Tibial artery (tissue), 4 donors: ENCODE results near the gene AMH.

ENCODE experiments used
- DNase-seq, 2 donors: peaks; one replicate each; pipeline ENCODE4 v3.0.0-alpha.2; 2019
- H3K27ac ChIP-seq, 2 donors: fragments of 200-600 bp; sonication (generic) in 1 of 2; 1 replicate in 1 of 2; 2 replicates in 1 of 2; pipeline ENCODE4 v1.5.1; 2018 to 2019; ENCODE audit warnings: mild to moderate bottlenecking in 1 of 2
- H3K27me3 ChIP-seq, 2 donors: fragments of 200-600 bp; sonication (generic) in 1 of 2; one replicate each; pipeline versions ENCODE4 v1.5.1 to v1.6.0; 2016 to 2019
- H3K36me3 ChIP-seq, 3 donors: fragments of 200-600 bp; sonication (generic) in 2 of 3; one replicate each; pipeline ENCODE4 v1.5.1; 2016 to 2019; ENCODE audit warnings: mild to moderate bottlenecking in 2 of 3
- H3K4me1 ChIP-seq, 4 donors: fragments of 200-600 bp; sonication (generic) in 2 of 4; 1 replicate in 3 of 4; 2 replicates in 1 of 4; pipeline ENCODE4 v1.5.1; 2016 to 2019
- H3K4me3 ChIP-seq, 2 donors: fragments of 200-600 bp; sonication (generic) in 1 of 2; 1 replicate in 1 of 2; 2 replicates in 1 of 2; pipeline ENCODE4 v1.5.1; 2018 to 2019; ENCODE audit warnings: mild to moderate bottlenecking in 2 of 2
- H3K9me3 ChIP-seq, 3 donors: fragments of 200-600 bp; sonication (generic) in 1 of 3; one replicate each; pipeline ENCODE4 v1.5.1; 2016 to 2019
- intact Hi-C: fragments of 100-400 bp; cut with DNase I; formaldehyde crosslinking; loops from one replicate; pipeline ENCODE4 v1.15.0; 2023; ENCODE audit warnings: low total_unique reads
- TF ChIP-seq, protein P1 (sequence below), 2 experiments: fragments of 200-600 bp in 1 of 2; fragments of 450-650 bp in 1 of 2; IDR thresholded peaks; one replicate each; pipeline ENCODE4 v1.5.1; 2017 to 2019; ENCODE audit warnings: antibody characterized with exemption in 2 of 2, mild to moderate bottlenecking in 1 of 2, moderate library complexity in 1 of 2

AMH gene

DNA sequence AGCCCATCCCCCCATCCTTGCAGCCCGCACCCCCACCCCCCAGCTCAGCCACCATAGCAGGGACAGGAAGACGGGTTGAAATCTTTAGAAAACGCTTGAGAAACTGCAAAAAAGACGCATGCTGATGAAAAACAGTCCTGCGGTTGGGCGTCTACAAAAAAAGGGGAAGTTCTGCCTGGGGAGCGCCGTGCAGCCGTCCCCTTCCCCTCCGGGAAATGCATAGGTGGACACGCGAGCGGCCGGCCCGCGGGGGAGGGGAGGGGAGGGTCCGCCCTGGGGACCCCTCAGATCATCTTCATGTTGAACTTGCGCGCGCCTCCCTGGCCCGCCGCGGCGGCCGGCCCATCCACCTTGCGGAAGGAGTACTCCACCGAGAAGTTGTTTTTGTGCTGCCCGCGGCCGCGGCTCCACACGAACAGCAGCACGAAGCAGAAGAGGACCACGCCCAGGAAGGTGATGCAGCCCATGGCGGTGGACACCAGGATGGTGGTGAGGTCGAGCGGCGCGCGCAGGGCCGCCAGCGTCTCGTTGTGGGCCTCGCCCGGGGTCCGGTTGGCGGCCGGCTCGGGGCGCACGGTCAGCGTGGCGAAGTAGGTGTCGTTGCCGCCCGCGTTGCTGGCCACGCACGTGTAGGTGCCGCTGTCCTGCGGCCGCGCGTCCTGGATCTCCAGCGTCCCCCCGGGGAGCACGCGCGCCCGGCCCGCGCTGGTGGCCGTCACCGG lies 40.8 kb downstream of the AMH start:
- TF ChIP-seq, protein P1, sequence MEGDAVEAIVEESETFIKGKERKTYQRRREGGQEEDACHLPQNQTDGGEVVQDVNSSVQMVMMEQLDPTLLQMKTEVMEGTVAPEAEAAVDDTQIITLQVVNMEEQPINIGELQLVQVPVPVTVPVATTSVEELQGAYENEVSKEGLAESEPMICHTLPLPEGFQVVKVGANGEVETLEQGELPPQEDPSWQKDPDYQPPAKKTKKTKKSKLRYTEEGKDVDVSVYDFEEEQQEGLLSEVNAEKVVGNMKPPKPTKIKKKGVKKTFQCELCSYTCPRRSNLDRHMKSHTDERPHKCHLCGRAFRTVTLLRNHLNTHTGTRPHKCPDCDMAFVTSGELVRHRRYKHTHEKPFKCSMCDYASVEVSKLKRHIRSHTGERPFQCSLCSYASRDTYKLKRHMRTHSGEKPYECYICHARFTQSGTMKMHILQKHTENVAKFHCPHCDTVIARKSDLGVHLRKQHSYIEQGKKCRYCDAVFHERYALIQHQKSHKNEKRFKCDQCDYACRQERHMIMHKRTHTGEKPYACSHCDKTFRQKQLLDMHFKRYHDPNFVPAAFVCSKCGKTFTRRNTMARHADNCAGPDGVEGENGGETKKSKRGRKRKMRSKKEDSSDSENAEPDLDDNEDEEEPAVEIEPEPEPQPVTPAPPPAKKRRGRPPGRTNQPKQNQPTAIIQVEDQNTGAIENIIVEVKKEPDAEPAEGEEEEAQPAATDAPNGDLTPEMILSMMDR (IDR thresholded peaks at IDR 0.05): no peak
- H3K4me3 ChIP-seq: peak overlapping the region; percentile 36 to 39
- intact Hi-C loops: no loop called here
- peaks cover 0 to 42% (median 36%) of the 10 kb centered on the region in 4 donors for H3K4me1 ChIP-seq
- no peak for DNase-seq
- H3K9me3 ChIP-seq: no peaks in the 10 kb centered on the region
- no peak overlapping the region for H3K27ac ChIP-seq
- H3K36me3 ChIP-seq: no peaks in the 10 kb centered on the region
- peaks cover 0 to 44% of the 10 kb centered on the region in 2 donors for H3K27me3 ChIP-seq

DNA sequence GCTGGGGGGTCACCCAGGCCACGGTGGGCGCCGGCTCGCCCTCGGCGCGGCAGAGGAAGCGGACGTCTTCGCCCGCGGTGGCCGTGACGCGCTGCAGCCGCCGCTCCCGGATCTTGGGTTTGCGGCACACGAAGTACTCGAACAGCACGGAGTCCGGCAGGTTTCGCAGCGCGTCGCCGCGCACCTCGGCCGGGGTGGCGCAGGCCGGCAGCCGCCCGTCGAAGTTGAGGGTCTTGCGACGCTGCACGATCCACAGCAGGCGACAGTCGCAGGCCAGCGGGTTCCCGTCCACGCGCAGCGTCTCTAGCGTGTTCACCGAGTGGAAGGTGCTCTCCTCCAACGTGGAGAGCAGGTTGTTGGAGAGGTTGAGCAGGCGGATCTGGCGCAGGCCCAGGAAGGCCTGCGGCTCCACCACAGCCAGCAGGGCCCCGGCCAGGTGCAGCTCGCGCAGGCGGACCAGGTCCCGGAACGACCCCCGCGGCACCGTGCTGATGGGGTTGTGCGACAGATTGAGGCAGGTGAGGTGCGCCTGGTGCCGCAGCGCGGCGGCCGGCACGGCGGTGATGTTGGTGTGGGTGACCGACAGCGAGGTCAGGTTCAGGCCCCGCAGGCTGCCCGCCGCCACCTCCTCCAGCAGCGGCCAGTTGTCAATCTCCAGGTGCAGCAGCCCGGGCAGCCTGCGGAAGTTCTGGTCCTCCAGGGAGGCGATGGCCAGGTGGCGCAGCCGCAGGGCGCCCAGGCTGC lies 41.5 kb downstream of the AMH start:
- Histone ChIP-seq H3K4me1 (peaks cover 0 to 49% (median 41%) of the 10 kb centered on the region in 4 donors), H3K9me3 (no peaks in the 10 kb centered on the region), H3K4me3 (peak overlapping the region; percentile 36 to 39), H3K27ac (no peak overlapping the region), H3K27me3 (peaks cover 0 to 44% of the 10 kb centered on the region in 2 donors), H3K36me3 (no peaks in the 10 kb centered on the region)
- TF ChIP-seq, protein P1 (IDR thresholded peaks at IDR 0.05): no peak
- no peak for DNase-seq
- intact Hi-C loops: no loop called here

DNA sequence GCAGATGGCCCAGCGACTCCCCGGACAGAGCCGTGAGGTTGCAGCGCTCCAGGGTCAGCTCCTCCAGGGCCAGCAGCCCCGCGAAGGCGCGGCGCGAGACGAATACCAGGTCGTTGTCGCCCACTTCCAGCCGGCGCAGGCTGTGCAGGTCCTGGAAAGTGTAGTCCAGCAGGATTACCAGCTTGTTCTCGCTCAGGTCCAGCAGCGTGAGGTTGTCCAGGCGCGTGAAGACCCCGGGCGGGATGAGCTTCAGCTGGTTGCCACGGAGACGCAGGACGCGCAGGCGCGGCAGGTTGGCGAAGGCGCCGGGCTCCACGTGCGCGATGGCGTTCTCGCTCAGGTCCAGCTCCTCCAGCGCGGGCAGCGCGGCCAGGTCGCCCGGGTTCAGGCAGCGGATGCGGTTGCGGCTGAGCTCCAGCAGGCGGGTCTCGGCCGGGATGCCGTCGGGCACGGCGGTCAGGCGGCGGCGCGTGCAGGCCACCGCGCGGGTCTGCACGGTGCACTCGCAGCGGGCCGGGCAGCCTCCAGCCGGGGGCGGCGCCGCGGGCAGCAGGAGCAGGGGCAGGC lies 42.1 kb downstream of the AMH start:
- Histone ChIP-seq H3K36me3 (no peaks in the 10 kb centered on the region), H3K4me3 (peak overlapping the region; percentile 36 to 39), H3K27ac (no peak overlapping the region), H3K4me1 (peaks cover 0 to 49% (median 41%) of the 10 kb centered on the region in 4 donors), H3K9me3 (no peaks in the 10 kb centered on the region), H3K27me3 (peaks cover 0 to 44% of the 10 kb centered on the region in 2 donors)
- no peak for DNase-seq
- TF ChIP-seq, protein P1 (IDR thresholded peaks at IDR 0.05): no peak
- intact Hi-C loops: no loop called here

DNA sequence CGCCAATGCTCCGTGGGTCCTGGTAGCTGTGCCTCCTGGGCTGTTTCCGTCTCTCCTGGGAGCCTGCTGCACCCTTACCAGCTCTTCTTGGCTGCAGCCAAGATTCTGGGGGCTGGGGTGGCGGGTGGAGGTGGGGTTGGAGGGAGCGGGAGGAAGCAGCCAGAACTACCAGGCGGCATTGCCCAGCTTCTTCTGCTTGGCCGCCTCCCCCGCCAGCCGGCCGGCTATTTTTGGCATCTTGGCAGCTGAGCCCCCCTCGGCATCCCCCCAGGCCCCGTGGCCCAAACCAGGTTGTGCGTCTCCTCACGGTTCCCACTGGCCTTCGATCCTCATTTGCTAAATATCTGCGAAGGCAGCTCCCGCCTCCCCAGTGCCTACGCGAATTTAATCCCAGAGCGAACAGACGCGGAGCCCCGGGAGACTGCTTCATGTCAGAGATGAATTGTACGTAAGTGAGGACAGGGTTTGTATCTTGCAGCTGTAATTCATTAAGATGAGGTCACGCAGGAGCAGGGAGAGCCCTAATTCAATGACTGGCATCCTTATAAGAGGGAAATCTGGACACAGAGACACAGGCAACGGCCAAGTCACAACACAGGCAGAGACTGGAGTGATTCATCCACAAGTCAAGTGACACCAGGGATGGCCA lies 45.7 kb downstream of the AMH start:
- peaks cover 0 to 23% of the 10 kb centered on the region in 2 donors for H3K27me3 ChIP-seq
- H3K4me3 ChIP-seq: peak overlapping the region; percentile 26 to 44
- DNase-seq: peak in 1 of 2 donors; percentile 81
- TF ChIP-seq, protein P1 (IDR thresholded peaks at IDR 0.05): no peak
- intact Hi-C loops: no loop called here
- H3K9me3 ChIP-seq: no peaks in the 10 kb centered on the region
- H3K27ac ChIP-seq: peak overlapping the region; percentile 32 to 56
- no peaks in the 10 kb centered on the region for H3K36me3 ChIP-seq
- peaks cover 0 to 42% (median 34%) of the 10 kb centered on the region in 4 donors for H3K4me1 ChIP-seq

DNA sequence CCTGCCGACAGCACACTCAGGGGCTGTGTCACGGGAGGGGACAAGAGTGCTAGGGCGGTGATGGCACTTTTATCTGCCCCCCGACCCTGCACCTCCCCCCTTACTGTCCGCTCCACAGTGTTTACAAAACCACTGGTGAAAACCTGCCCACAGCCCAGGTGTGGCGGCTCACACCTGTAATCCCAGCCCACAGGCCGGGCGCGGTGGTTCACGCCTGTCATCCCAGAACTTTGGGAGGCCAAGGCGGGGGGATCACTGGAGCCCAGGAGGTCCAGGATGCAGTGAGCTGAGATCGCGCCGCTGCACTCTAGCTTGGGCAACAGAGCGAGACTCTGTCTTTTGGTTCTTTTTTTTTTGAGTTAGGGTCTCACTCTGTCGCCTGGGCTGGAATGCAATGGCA lies 47.0 kb downstream of the AMH start:
- Histone ChIP-seq H3K4me3 (no peak overlapping the region), H3K36me3 (no peaks in the 10 kb centered on the region), H3K9me3 (no peaks in the 10 kb centered on the region), H3K27me3 (peaks cover 0 to 19% of the 10 kb centered on the region in 2 donors), H3K4me1 (peaks cover 0 to 29% (median 21%) of the 10 kb centered on the region in 4 donors), H3K27ac (no peak overlapping the region)
- no peak for DNase-seq
- intact Hi-C loops: no loop called here
- TF ChIP-seq, protein P1 (IDR thresholded peaks at IDR 0.05): no peak
